GM13977 (cell line): ENCODE data around the gene TMC2.
"Not testable (repeated sequence)": the region's sequence is repeated elsewhere in the genome, so short reads cannot be mapped to it uniquely, and the experiment has no call there.

ENCODE experiments used
- DNase-seq: peaks from one replicate; pipeline ENCODE4 v3.0.0; 2012; ENCODE audit warnings: low spot score
- in situ Hi-C: fragments of 300-500 bp; cut with MboI; formaldehyde crosslinking; loops from one replicate; pipeline ENCODE4 v1.12.0; 2022; ENCODE audit warnings: low sequenced_read_pairs, low pct_unique_long_range_greater_than_20kb, mixed read lengths, inconsistent platforms; ENCODE audit not compliant: unreplicated experiment
- TF ChIP-seq, protein P1 (sequence below): IDR thresholded peaks from 2 replicates; pipeline ENCODE4 v1.5.1; 2012; ENCODE audit warnings: mild to moderate bottlenecking, control low read depth; ENCODE audit not compliant: insufficient read depth; ENCODE audit errors: extremely low read depth, missing control alignments

TMC2 gene, protein sequence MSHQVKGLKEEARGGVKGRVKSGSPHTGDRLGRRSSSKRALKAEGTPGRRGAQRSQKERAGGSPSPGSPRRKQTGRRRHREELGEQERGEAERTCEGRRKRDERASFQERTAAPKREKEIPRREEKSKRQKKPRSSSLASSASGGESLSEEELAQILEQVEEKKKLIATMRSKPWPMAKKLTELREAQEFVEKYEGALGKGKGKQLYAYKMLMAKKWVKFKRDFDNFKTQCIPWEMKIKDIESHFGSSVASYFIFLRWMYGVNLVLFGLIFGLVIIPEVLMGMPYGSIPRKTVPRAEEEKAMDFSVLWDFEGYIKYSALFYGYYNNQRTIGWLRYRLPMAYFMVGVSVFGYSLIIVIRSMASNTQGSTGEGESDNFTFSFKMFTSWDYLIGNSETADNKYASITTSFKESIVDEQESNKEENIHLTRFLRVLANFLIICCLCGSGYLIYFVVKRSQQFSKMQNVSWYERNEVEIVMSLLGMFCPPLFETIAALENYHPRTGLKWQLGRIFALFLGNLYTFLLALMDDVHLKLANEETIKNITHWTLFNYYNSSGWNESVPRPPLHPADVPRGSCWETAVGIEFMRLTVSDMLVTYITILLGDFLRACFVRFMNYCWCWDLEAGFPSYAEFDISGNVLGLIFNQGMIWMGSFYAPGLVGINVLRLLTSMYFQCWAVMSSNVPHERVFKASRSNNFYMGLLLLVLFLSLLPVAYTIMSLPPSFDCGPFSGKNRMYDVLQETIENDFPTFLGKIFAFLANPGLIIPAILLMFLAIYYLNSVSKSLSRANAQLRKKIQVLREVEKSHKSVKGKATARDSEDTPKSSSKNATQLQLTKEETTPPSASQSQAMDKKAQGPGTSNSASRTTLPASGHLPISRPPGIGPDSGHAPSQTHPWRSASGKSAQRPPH

DNA sequence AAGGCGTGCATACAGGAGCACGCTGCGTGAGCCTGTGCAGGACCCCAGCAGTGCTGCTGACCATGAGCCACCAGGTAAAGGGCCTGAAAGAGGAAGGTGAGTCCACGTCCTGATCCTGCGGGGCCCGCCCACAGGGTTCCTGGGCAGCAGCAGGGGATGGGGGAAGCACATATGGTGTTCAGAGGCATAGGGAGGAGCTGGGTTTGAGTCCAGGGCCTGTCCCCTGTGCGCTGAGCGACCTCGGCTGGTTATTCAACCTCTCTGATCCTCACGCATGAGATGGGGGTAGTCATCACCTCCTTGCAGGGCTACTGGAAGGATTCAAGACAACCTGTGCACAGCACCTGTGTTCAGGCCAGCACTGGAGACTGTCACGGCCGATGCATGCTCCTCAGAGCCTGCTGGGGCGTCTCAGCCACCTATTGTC is at the start of gene TMC2:
Gene TMC2 (plus strand): TSS at position 14 of the 427 bp plus-strand sequence. CDS start 49 bp downstream, at position 63.
- in situ Hi-C loops = no loop called here
- TF ChIP-seq, protein P1, sequence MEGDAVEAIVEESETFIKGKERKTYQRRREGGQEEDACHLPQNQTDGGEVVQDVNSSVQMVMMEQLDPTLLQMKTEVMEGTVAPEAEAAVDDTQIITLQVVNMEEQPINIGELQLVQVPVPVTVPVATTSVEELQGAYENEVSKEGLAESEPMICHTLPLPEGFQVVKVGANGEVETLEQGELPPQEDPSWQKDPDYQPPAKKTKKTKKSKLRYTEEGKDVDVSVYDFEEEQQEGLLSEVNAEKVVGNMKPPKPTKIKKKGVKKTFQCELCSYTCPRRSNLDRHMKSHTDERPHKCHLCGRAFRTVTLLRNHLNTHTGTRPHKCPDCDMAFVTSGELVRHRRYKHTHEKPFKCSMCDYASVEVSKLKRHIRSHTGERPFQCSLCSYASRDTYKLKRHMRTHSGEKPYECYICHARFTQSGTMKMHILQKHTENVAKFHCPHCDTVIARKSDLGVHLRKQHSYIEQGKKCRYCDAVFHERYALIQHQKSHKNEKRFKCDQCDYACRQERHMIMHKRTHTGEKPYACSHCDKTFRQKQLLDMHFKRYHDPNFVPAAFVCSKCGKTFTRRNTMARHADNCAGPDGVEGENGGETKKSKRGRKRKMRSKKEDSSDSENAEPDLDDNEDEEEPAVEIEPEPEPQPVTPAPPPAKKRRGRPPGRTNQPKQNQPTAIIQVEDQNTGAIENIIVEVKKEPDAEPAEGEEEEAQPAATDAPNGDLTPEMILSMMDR = no peak
- no peak for DNase-seq

DNA sequence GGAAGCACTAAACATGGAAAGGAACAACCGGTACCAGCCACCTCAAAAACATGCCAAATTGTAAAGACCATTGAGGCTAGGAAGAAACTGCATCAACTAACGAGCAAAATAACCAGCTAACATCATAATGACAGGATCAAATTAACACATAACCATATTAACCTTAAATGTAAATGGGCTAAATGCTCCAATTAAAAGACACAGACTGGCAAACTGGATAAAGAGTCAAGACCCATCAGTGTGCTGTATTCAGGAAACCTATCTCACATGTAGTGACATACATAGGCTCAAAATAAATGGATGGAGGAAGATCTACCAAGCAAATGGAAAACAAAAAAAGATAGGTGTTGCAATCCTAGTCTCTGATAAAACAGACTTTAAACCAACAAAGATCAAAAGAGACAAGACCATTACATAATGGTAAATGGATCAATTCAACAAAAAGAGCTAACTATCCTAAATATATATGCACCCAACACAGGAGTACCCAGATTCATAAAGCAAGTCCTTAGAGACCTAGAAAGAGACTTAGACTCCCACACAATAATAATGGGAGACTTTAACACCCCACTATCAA is 33.5 kb upstream of the TMC2 start:
- DNase-seq, in situ Hi-C loops: not testable (repeated sequence)

DNA sequence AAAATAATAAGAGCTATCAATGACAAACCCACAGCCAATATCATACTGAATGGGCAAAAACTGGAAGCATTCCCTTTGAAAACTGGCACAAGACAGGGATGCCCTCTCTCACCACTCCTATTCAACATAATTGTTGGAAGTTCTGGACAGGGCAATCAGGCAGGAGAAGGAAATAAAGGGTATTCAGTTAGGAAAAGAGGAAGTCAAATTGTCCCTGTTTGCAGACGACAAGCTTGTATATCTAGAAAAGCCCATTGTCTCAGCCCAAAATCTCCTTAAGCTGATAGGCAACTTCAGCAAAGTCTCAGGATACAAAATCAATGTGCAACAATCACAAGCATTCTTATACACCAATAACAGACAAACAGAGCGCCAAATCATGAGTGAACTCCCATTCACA is 31.6 kb upstream of the TMC2 start:
- DNase-seq, in situ Hi-C loops: not testable (repeated sequence)

DNA sequence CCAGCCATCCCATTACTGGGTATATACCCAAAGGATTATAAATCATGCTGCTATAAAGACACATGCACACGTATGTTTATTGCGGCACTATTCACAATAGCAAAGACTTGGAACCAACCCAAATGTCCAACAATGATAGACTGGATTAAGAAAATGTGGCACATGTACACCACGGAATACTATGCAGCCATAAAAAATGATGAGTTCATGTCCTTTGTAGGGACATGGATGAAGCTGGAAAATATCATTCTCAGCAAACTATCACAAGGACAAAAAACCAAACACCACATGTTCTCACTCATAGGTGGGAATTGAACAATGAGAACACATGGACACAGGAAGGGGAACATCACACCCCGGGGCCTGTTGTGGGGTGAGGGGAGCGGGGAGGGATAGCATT is 29.9 kb upstream of the TMC2 start:
- in situ Hi-C loops = not testable (repeated sequence)

DNA sequence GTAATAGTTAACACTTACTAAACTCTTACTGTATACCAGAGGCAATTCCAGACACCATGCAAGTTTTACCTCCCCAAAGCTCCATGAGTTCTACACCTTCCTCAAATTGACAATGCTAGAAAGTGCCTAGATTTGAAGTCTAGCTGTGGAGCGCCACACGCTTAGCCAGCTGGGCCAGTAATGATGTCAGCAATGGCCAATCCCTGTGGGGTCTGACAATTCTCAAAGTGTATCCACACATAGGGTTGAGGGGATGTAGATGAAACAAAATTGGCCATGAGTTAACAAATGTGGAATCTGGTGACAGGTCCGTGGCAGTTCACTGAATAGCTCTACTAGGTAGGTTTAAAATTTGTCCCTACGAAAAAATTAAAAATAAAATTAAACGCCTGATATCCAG is 28.9 kb upstream of the TMC2 start:
- in situ Hi-C loops = no loop called here
- TF ChIP-seq, protein P1 = no peak
- no peak for DNase-seq

More for the DNA sequence above, 29.9 kb upstream of the TMC2 start:
- DNase-seq = not testable (repeated sequence)

DNA sequence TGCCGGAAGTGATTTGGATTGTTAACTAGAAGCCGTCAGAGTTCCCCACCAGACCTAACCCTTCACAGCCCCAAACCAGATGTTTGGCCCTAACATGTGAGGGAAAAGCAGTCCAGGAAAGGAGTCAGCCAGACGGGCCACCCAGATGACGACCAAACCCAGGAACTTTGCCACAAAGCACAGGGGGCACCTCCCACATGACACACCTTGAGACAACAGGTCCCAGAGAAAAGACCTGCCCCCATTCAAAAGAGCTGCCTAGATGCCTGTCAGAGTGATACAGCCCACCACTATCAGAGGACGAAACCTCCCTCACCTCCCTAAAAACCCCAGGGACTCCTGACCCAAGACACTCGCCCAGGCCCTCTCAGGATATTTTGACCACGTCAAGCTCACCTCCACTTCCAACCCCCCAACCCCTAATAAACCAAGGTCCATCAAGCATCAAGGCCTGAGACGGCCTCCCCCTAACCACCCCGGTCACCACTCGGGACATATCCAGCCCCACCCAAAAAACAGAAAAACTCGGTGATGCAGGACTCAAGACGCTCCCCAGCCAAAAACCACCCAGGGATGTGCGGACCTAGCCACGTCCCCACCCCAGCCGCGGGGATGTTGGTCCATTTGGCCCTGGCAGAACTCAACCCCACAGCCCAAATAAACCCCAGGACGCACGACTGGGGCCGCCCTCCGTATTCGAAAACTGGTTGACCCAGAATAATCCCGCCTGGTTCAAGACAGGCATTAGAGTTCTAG is 28.3 kb upstream of the TMC2 start:
- in situ Hi-C loops = no loop called here
- DNase-seq = no peak
- TF ChIP-seq, protein P1 = no peak

DNA sequence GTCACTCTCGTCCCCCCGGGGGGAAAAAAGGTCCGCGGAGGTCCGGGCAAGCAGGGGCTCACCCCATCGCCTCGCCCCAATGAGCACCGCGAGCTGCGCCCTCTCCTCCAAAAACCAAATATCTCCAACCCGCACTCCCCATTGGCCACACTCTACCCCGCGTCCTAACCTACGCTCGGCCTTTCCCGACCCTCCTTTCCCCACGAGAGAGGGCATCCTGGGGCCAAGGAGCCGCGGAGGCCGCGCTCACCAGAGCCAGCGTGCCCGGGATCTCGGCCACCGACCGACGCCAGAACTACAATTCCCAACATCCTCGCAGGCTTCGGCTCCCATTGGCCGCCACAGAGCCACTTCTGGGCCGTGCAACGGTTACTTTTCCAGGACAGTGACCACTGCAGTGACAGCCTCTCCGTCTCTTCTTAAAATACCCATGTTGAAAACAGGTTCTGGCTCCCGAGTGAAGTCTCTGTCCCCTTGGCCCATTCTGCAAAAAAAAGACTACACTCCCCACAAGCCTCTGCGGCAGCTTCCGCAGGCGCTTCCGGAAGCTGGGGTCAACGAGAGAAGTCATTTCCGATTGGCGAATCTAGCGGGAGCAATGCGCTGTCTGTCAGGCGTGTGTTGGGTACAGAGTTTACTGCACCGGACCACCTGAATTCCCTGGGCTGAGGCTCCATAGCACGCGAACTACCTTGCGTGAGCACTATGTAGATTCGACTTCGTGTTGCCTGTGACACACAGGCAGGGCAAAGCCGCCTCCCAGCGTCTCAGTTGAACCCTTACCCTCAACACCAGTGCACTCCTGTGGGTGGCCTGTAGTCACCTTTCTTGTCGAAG is 27.5 kb upstream of the TMC2 start, which contains the start of gene ZNF343:
Gene ZNF343 (minus strand): TSS at position 285 of the 837 bp plus-strand sequence. CDS start 15,020 bp downstream, outside the sequence.
- in situ Hi-C loops = no loop called here
- TF ChIP-seq, protein P1 = no peak
- peak; percentile 89 for DNase-seq
